Thyroid gland (tissue), 4 donors: ENCODE data around the gene PDGFRA.

Source experiments
- POLR2A ChIP-seq, 2 donors: fragments of 450-650 bp; IDR thresholded peaks; one replicate each; pipeline ENCODE4 v1.6.1; 2017; ENCODE audit warnings: antibody characterized with exemption in 2 of 2, mild to moderate bottlenecking in 2 of 2, moderate library complexity in 1 of 2
- TF ChIP-seq, protein P1 (sequence below), 6 experiments: fragments of 200-600 bp in 3 of 6; fragments of 450-650 bp in 3 of 6; sonication (generic) in 3 of 6; IDR thresholded peaks; one replicate each; pipeline ENCODE4 v1.5.1; 2016 to 2019; ENCODE audit warnings: antibody characterized with exemption in 6 of 6, mild to moderate bottlenecking in 2 of 6, inconsistent platforms in 1 of 6, moderate library complexity in 1 of 6

DNA sequence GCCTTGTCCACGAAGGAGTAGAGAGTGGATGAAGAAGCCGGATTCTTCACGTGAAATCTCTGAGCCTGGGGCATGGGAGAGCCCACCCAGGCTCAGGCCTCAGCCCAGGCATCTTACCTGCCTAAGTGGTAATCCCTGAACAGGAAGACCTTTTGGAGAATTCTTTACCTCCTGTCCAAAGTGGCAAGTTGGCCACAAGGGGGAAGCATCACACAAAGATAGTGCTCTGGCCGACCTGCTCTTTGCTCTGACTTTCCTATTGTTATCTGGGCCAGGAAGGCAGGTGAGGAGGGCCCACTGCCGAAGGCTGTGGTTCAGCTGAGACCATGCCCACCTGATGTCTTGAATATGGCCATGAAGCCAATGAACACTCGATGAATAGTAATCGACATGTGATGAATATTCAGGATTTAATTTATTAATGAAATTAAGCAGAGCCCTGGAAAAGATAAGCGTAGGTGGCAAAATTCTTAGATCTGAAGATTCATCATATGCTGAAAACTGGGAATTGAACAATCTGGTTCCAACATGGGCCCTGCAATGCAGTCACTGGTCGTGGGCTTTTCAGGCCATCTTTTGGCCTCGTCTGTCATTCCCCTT is 93.8 kb downstream of the PDGFRA start:
- TF ChIP-seq, protein P1, sequence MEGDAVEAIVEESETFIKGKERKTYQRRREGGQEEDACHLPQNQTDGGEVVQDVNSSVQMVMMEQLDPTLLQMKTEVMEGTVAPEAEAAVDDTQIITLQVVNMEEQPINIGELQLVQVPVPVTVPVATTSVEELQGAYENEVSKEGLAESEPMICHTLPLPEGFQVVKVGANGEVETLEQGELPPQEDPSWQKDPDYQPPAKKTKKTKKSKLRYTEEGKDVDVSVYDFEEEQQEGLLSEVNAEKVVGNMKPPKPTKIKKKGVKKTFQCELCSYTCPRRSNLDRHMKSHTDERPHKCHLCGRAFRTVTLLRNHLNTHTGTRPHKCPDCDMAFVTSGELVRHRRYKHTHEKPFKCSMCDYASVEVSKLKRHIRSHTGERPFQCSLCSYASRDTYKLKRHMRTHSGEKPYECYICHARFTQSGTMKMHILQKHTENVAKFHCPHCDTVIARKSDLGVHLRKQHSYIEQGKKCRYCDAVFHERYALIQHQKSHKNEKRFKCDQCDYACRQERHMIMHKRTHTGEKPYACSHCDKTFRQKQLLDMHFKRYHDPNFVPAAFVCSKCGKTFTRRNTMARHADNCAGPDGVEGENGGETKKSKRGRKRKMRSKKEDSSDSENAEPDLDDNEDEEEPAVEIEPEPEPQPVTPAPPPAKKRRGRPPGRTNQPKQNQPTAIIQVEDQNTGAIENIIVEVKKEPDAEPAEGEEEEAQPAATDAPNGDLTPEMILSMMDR (IDR thresholded peaks at IDR 0.05), result peak; percentile 39 to 74 (median 62)
- no peak for TF ChIP-seq POLR2A (IDR thresholded peaks at IDR 0.05)
